HepG2 (cell line): ENCODE results near the gene DDX39B. TPM values are rescaled to one million over a fixed set of nuclear protein-coding genes. Genes with fewer than 3 reads are reported as not detected.
"Not testable (repeated sequence)": the region's sequence is repeated elsewhere in the genome, so short reads cannot be mapped to it uniquely, and the experiment has no call there.

Experiments used
- ATAC-seq: fragments of 200-7000 bp; cut with Tn5 transposase; 3 replicates; pipeline ENCODE4 v1.9.1; 2020; ENCODE audit warnings: mild to moderate bottlenecking, moderate library complexity
- BruUV-seq: library from RNA; stranded (reverse); fragments of 400-500 nt; replicated peaks from 2 replicates; lab custom pipeline; 2021; lab: Mats Ljungman, UMichigan
- CTCF ChIA-PET: fragments of 300-600 bp; formaldehyde crosslinking; extraction: SDS; loops from one replicate; lab custom pipeline; 2021; ENCODE audit warnings: low total read pairs, inconsistent platforms, low intra/inter-chr PET ratio; lab: Yijun Ruan, JAX
- POLR2A ChIA-PET: fragments of 350-600 bp; sonication (Branson Sonifier 250); formaldehyde crosslinking; loops from one replicate; lab custom pipeline; 2020; ENCODE audit warnings: antibody characterized with exemption, inconsistent platforms; lab: Yijun Ruan, JAX
- DNase-seq: peaks from one replicate; pipeline ENCODE4 v3.0.0-alpha.2; 2015; ENCODE audit warnings: low spot score
- FAIRE-seq: peaks from 3 replicates; lab custom pipeline; 2011; peaks lifted over from hg19 to GRCh38; lab: Jason Lieb, UNC
- H2AFZ ChIP-seq: one replicate; pipeline ENCODE4 v1.6.1; 2011; ENCODE audit warnings: low read length, inconsistent platforms
- H3K27ac ChIP-seq: fragments of 300-600 bp; 3 replicates; pipeline ENCODE4 v1.8.0; 2011; ENCODE audit warnings: mixed run types, mild to moderate bottlenecking, mixed read lengths, low read length, inconsistent platforms; ENCODE audit not compliant: insufficient read depth; ENCODE audit errors: extremely low read length
- H3K27me3 ChIP-seq, 2 experiments: fragments of 200-600 bp in 1 of 2; 2 replicates in 1 of 2; 3 replicates in 1 of 2; pipeline versions ENCODE4 v1.6.0 to v1.8.0; 2011; ENCODE audit warnings: low read length in 2 of 2, mild to moderate bottlenecking in 2 of 2, moderate library complexity in 2 of 2, inconsistent platforms in 1 of 2; ENCODE audit not compliant: insufficient read depth in 2 of 2, control insufficient read depth in 1 of 2
- H3K36me3 ChIP-seq, 2 experiments: fragments of 200-600 bp in 1 of 2; replicated peaks in 1 of 2; 2 replicates in 1 of 2; 3 replicates in 1 of 2; pipeline versions ENCODE4 v1.5.1 to v1.8.0; 2011; ENCODE audit warnings: low read length in 2 of 2, inconsistent platforms in 1 of 2; ENCODE audit not compliant: insufficient read depth in 2 of 2, control insufficient read depth in 1 of 2
- H3K4me1 ChIP-seq: 2 replicates; pipeline ENCODE4 v1.5.1; 2012; ENCODE audit warnings: low read length, inconsistent platforms; ENCODE audit not compliant: insufficient read depth
- H3K4me2 ChIP-seq: 2 replicates; pipeline ENCODE4 v1.6.0; 2011; ENCODE audit warnings: low read depth, low read length, inconsistent platforms
- H3K4me3 ChIP-seq, 3 experiments: fragments of 200-600 bp in 1 of 3; sonication (generic), shearing (Covaris generic) in 1 of 3; replicated peaks in 1 of 3; 2 replicates each; pipeline ENCODE4 v1.5.1; 2011 to 2016; ENCODE audit warnings: low read length in 3 of 3, inconsistent platforms in 2 of 3, low read depth in 2 of 3, mild to moderate bottlenecking in 2 of 3, control low read depth in 1 of 3, mixed read lengths in 1 of 3; ENCODE audit not compliant: insufficient read depth in 1 of 3
- H3K79me2 ChIP-seq: one replicate; pipeline ENCODE4 v1.6.1; 2011; ENCODE audit warnings: low read length, inconsistent platforms; ENCODE audit not compliant: insufficient read depth
- H3K9ac ChIP-seq: 2 replicates; pipeline ENCODE4 v1.6.0; 2011; ENCODE audit warnings: mild to moderate bottlenecking, low read depth, low read length, inconsistent platforms; ENCODE audit not compliant: insufficient read depth
- H3K9me3 ChIP-seq: 2 replicates; pipeline ENCODE4 v1.5.1; 2012; ENCODE audit warnings: mild to moderate bottlenecking, low read length
- H4K20me1 ChIP-seq: 2 replicates; pipeline ENCODE4 v1.6.0; 2011; ENCODE audit warnings: inconsistent platforms, mild to moderate bottlenecking, low read length, moderate library complexity; ENCODE audit not compliant: insufficient read depth
- HBP1 ChIP-seq: IDR thresholded peaks from 2 replicates; pipeline ENCODE4 v1.6.1; 2016; ENCODE audit warnings: low read depth, control low read depth
- HOXA5 ChIP-seq: sonication (generic); formaldehyde crosslinking; IDR thresholded peaks from 2 replicates; pipeline ENCODE4 v1.4.0; 2020; ENCODE audit warnings: missing genetic modification reagents
- PLRG1 ChIP-seq: fragments of 450-650 bp; conservative IDR thresholded peaks from 2 replicates; pipeline ENCODE4 v1.6.1; 2016
- SRSF1 ChIP-seq: fragments of 200-400 bp; formaldehyde crosslinking; optimal IDR thresholded peaks from 2 replicates; pipeline ENCODE3; 2017; ENCODE audit warnings: mild to moderate bottlenecking, low read depth, low read length, moderate library complexity
- ZNF234 ChIP-seq: sonication (generic); formaldehyde crosslinking; conservative IDR thresholded peaks from 2 replicates; pipeline ENCODE4 v1.5.1; 2020; ENCODE audit warnings: mild to moderate bottlenecking, missing genetic modification reagents
- ZNF407 ChIP-seq: sonication (generic); formaldehyde crosslinking; IDR thresholded peaks from one replicate; pipeline ENCODE4 v1.5.1; 2020; ENCODE audit warnings: mild to moderate bottlenecking, missing genetic modification reagents; ENCODE audit errors: not compliant biosample characterization
- WGBS: methylation state at CpG from one replicate; pipeline ENCODE4 v1.1.6; 2017; ENCODE audit warnings: low lambda C conversion rate; 5-methylcytosine and 5-hydroxymethylcytosine counted together
- in situ Hi-C: cut with HindIII; loops from 2 replicates; pipeline ENCODE4 v1.10.0; 2017; ENCODE audit warnings: low pct_unique_long_range_greater_than_20kb; ENCODE audit not compliant: extremely low pct_ligation_motif_present
- intact Hi-C: fragments of 100-400 bp; cut with micrococcal nuclease; formaldehyde crosslinking; loops from one replicate; pipeline ENCODE4 v1.10.0; 2022; ENCODE audit not compliant: unreplicated experiment
- polyA plus RNA-seq, 8 experiments: library from polyadenylated mRNA; depleted of rRNA in 3 of 8; stranded (reverse) in 7 of 8; unstranded in 1 of 8; fragments of >200 nt; fragmentation: Illumina TruSeq in 4 of 8; extraction: Trizol in 4 of 8; gene quantifications; 2 replicates each; pipeline versions ENCODE4 v1.2.1 to v1.2.3, GENCODE V29; 2011 to 2016; ENCODE audit warnings: low read depth in 4 of 8, missing spikeins in 1 of 8, mixed read lengths in 1 of 8; ENCODE audit not compliant: insufficient read depth in 1 of 8
- total RNA-seq, 5 experiments: library from RNA; depleted of rRNA; stranded (reverse); fragments of >200 nt; fragmentation: Illumina TruSeq; extraction: Trizol; gene quantifications; 2 replicates each; pipeline ENCODE4 v1.2.3, GENCODE V29; 2016; ENCODE audit warnings: low read depth in 1 of 5

Gene DDX39B
- total and polyA plus RNA-seq, 2 of the 13 experiments (the other 11 are each of a cell fraction or from before 2014, with no cell fraction given), result 570 to 678 TPM

GRCh38 chr6:31489086-31489485, 52.7 kb downstream of the DDX39B start (continued):
- TF ChIP-seq ZNF407 (CRISPR knock-in tag) (no peak), PLRG1 (no peak), HOXA5 (CRISPR knock-in tag) (no peak), SRSF1 (no peak), ZNF234 (CRISPR knock-in tag) (no peak), HBP1 (CRISPR knock-in tag) (no peak)

GRCh38 chr6:31487674-31488073, 54.1 kb downstream of the DDX39B start:
- peaks cover 16% of the 10 kb centered on the region for H3K4me1 ChIP-seq
- H3K27me3 ChIP-seq, H3K9ac ChIP-seq, DNase-seq, H3K36me3 ChIP-seq, H4K20me1 ChIP-seq, in situ Hi-C loops, POLR2A ChIA-PET, ATAC-seq, FAIRE-seq, H3K4me3 ChIP-seq, BruUV-seq, H3K79me2 ChIP-seq, H3K27ac ChIP-seq, H3K9me3 ChIP-seq, H2AFZ ChIP-seq, H3K4me2 ChIP-seq, CTCF ChIA-PET: not testable (repeated sequence)
- 74% methylated on average over 6 of the region's 6 CpGs for WGBS
- intact Hi-C loops, result loop anchor here (5.0 kb wide), 1 partner anchor 95 kb away; no protein-coding TSS in a partner anchor
